SK-N-SH (cell line): ENCODE results near the gene KIAA0513. TPM values are rescaled to one million over a fixed set of nuclear protein-coding genes. Genes with fewer than 3 reads are reported as not detected.

ENCODE experiments used
- CTCF ChIA-PET: fragments of 300-600, 350-600 bp; formaldehyde crosslinking; extraction: SDS; loops from one replicate; lab custom pipeline; 2021; lab: Yijun Ruan, JAX
- POLR2A ChIA-PET: fragments of 350-600 bp; sonication (Branson Sonifier 250); formaldehyde crosslinking; extraction: SDS; loops from one replicate; lab custom pipeline; 2020; ENCODE audit warnings: antibody characterized with exemption, inconsistent platforms; lab: Yijun Ruan, JAX
- DNase-seq: peaks from one replicate; pipeline ENCODE4 v3.0.0; 2012
- H2AFZ ChIP-seq: fragments of 200-600 bp; sonication (generic); 2 replicates; pipeline ENCODE4 v1.8.1; 2016; ENCODE audit warnings: antibody characterized with exemption, mild to moderate bottlenecking, low read depth
- H3F3A ChIP-seq: fragments of 200-600 bp; sonication (generic); replicated peaks from 2 replicates; pipeline ENCODE3; 2016; ENCODE audit warnings: antibody characterized with exemption, mild to moderate bottlenecking; ENCODE audit not compliant: insufficient read depth
- H3K27ac ChIP-seq, 2 experiments: fragments of 200-500 bp in 1 of 2; fragments of 200-600 bp in 1 of 2; sonication (Bioruptor generic) in 1 of 2; sonication (generic), shearing (Covaris generic) in 1 of 2; 2 replicates each; pipeline versions ENCODE4 v1.5.1 to v1.6.1; 2014 to 2016; ENCODE audit warnings: low read depth in 2 of 2, inconsistent platforms in 1 of 2, low read length in 1 of 2, mild to moderate bottlenecking in 1 of 2, mixed read lengths in 1 of 2
- H3K27me3 ChIP-seq: fragments of 200-600 bp; sonication (generic), shearing (Covaris generic); 2 replicates; pipeline ENCODE4 v1.6.1; 2016; ENCODE audit warnings: mixed run types; ENCODE audit not compliant: insufficient read depth
- H3K36me3 ChIP-seq, 2 experiments: fragments of 200-500 bp in 1 of 2; fragments of 200-600 bp in 1 of 2; sonication (Bioruptor generic) in 1 of 2; sonication (generic) in 1 of 2; replicated peaks in 1 of 2; 2 replicates each; pipeline versions ENCODE3 to v1.5.1; 2014 to 2016; ENCODE audit warnings: low read length in 1 of 2, mild to moderate bottlenecking in 1 of 2; ENCODE audit not compliant: insufficient read depth in 2 of 2, control insufficient read depth in 1 of 2
- H3K4me1 ChIP-seq, 2 experiments: fragments of 200-500 bp in 1 of 2; fragments of 200-600 bp in 1 of 2; sonication (Bioruptor generic) in 1 of 2; sonication (generic), shearing (Covaris generic) in 1 of 2; 2 replicates each; pipeline versions ENCODE4 v1.5.1 to v1.6.1; 2014 to 2016; ENCODE audit warnings: low read depth in 1 of 2, low read length in 1 of 2, mixed run types in 1 of 2; ENCODE audit not compliant: insufficient read depth in 2 of 2, control insufficient read depth in 1 of 2
- H3K4me2 ChIP-seq: fragments of 200-600 bp; sonication (generic), shearing (Covaris generic); 2 replicates; pipeline ENCODE4 v1.6.1; 2017; ENCODE audit warnings: mixed run types
- H3K4me3 ChIP-seq, 2 experiments: fragments of 200-500 bp in 1 of 2; fragments of 200-600 bp in 1 of 2; sonication (Bioruptor generic) in 1 of 2; sonication (generic), shearing (Covaris generic) in 1 of 2; 2 replicates each; pipeline versions ENCODE4 v1.5.1 to v1.8.1; 2014 to 2016; ENCODE audit warnings: low read depth in 2 of 2, inconsistent platforms in 1 of 2, low read length in 1 of 2, mild to moderate bottlenecking in 1 of 2, mixed read lengths in 1 of 2, moderate library complexity in 1 of 2
- H3K79me2 ChIP-seq: fragments of 200-600 bp; sonication (generic); 2 replicates; pipeline ENCODE4 v1.8.1; 2017; ENCODE audit warnings: mild to moderate bottlenecking; ENCODE audit not compliant: insufficient read depth
- H3K9ac ChIP-seq: fragments of 200-600 bp; sonication (generic); 2 replicates; pipeline ENCODE4 v1.6.1; 2017; ENCODE audit warnings: mixed run types
- H3K9me2 ChIP-seq: fragments of 200-600 bp; sonication (generic); 2 replicates; pipeline ENCODE4 v1.6.1; 2017; ENCODE audit warnings: mixed run types
- H3K9me3 ChIP-seq: fragments of 200-600 bp; sonication (generic); 2 replicates; pipeline ENCODE4 v1.6.1; 2017; ENCODE audit warnings: mixed run types, mild to moderate bottlenecking, moderate library complexity
- H4K20me1 ChIP-seq: fragments of 200-600 bp; sonication (generic); 2 replicates; pipeline ENCODE4 v1.6.1; 2017; ENCODE audit warnings: mild to moderate bottlenecking, mixed run types; ENCODE audit not compliant: insufficient read depth
- EZH2phosphoT487 ChIP-seq: fragments of 200-600 bp; sonication (generic); IDR thresholded peaks from 2 replicates; pipeline ENCODE4 v1.6.1; 2017; ENCODE audit warnings: low read depth, mixed run types, mild to moderate bottlenecking, antibody characterized with exemption, moderate library complexity, borderline replicate concordance
- FOXJ3 ChIP-seq: sonication (generic); formaldehyde crosslinking; IDR thresholded peaks from 2 replicates; pipeline ENCODE4 v1.5.1; 2020; ENCODE audit warnings: mild to moderate bottlenecking, missing genetic modification reagents
- GATA2 ChIP-seq: sonication (generic); formaldehyde crosslinking; IDR thresholded peaks from 2 replicates; pipeline ENCODE4 v1.5.0; 2020; ENCODE audit warnings: mild to moderate bottlenecking, missing genetic modification reagents
- IRF3 ChIP-seq: fragments of 150-350 bp; IDR thresholded peaks from 2 replicates; pipeline ENCODE4 v1.6.1; 2016; ENCODE audit warnings: mild to moderate bottlenecking, low read depth, low read length
- MAX ChIP-seq: IDR thresholded peaks from 2 replicates; pipeline ENCODE4 v1.4.0; 2012; ENCODE audit warnings: low read depth
- MXI1 ChIP-seq: IDR thresholded peaks from 2 replicates; pipeline ENCODE4 v1.6.1; 2012; ENCODE audit warnings: mild to moderate bottlenecking, low read depth, low read length, improper control_type of control experiment
- POLR2AphosphoS5 ChIP-seq: IDR thresholded peaks from 2 replicates; pipeline ENCODE4 v1.6.1; 2012; ENCODE audit warnings: low read depth, low read length
- SIN3A ChIP-seq: IDR thresholded peaks from 2 replicates; pipeline ENCODE4 v1.6.1; 2012; ENCODE audit warnings: low read depth, mild to moderate bottlenecking, low read length, moderate library complexity, borderline replicate concordance
- TAF1 ChIP-seq: IDR thresholded peaks from 2 replicates; pipeline ENCODE4 v1.6.1; 2012; ENCODE audit warnings: low read depth, mild to moderate bottlenecking, low read length, moderate library complexity, borderline replicate concordance
- TCF12 ChIP-seq: IDR thresholded peaks from 2 replicates; pipeline ENCODE4 v1.4.0; 2012
- USF2 ChIP-seq: fragments of 150-350 bp; IDR thresholded peaks from 2 replicates; pipeline ENCODE4 v1.6.1; 2017; ENCODE audit warnings: antibody characterized with exemption, low read length, low read depth, borderline replicate concordance
- WGBS: methylation state at CpG from one replicate; pipeline ENCODE4 v1.1.6; 2017; ENCODE audit warnings: low lambda C conversion rate; 5-methylcytosine and 5-hydroxymethylcytosine counted together
- polyA plus RNA-seq, 3 experiments: library from polyadenylated mRNA; depleted of rRNA; stranded (reverse); fragments of >200 nt; gene quantifications; 2 replicates each; pipeline ENCODE4 v1.2.3, GENCODE V29; 2012
- TF ChIP-seq, protein P1 (sequence below): IDR thresholded peaks from 2 replicates; pipeline ENCODE4 v1.4.0; 2012; ENCODE audit warnings: low read depth, borderline replicate concordance

KIAA0513 gene
- polyA plus RNA-seq, 1 of the 3 experiments (the other 2 are of a cell fraction), result 6.5 TPM

DNA sequence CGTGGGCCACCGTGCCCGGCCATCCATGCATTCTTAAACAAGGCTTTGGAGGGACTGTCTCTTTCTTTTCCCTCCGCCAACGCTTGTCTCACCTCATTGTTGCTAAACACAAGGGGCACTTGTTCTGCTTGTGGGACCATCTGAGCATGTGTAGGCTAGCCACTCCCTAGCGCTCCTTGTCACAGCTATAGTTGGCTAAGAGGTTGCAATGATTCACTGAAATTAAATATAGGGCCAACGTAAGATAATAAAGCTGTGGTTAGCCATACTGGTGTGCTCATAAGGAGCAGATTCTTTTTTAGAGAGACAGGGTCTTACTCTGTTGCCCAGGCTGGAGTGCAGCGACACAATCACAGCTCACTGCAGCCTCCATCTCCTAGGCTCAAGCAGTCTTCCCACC, 41.2 kb downstream of the KIAA0513 start (continued):
- no peak for TF ChIP-seq EZH2phosphoT487
- no peak for TF ChIP-seq USF2
- no peak for TF ChIP-seq MAX
- no peak for TF ChIP-seq MXI1
- no peak for TF ChIP-seq GATA2 (CRISPR knock-in tag)
- TF ChIP-seq TCF12, result no peak
- no peak for TF ChIP-seq POLR2AphosphoS5
- no peak for TF ChIP-seq IRF3
- no peak for TF ChIP-seq TAF1
- TF ChIP-seq, all 33 proteins: peak for 0

DNA sequence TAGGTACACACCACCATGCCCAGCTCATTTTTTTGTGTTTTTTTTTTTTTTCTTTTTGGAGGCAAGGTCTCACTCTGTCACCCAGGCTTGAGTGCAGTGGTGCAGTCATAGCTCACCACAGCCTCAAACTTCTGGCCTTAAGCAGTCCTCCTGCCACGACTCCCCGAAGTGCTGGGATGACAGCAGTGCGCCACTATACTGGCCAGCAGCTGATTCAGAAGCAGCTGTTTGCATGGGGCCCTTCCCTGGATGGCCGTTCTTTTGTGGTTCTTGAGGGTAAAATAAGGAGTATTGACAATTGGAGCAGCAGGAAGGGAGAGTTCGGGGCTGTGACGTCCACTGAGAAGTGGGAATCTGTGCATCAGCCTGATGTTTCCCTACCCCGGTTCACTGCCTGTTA, 41.6 kb downstream of the KIAA0513 start:
- no peaks in the 10 kb centered on the region for H3K9me2 ChIP-seq
- no peak overlapping the region for H3K4me3 ChIP-seq
- H3K9ac ChIP-seq, result no peak overlapping the region
- H4K20me1 ChIP-seq, result no peaks in the 10 kb centered on the region
- 84% methylated on average over 7 of the region's 7 CpGs for WGBS
- ChIA-PET POLR2A (interaction anchor here (0.8 kb wide), 1 partner anchor 150 kb away, joined by 3 read pairs; no protein-coding TSS in a partner anchor), CTCF (no interaction called here)
- H3K36me3 ChIP-seq, result peaks cover 0 to 2% of the 10 kb centered on the region in 2 experiments
- no peaks in the 10 kb centered on the region for H3K79me2 ChIP-seq
- no peak for DNase-seq
- H3F3A ChIP-seq, result no peaks in the 10 kb centered on the region
- no peaks in the 10 kb centered on the region for H3K27me3 ChIP-seq
- no peaks in the 10 kb centered on the region for H3K9me3 ChIP-seq
- TF ChIP-seq TAF1 (no peak), SIN3A (no peak), FOXJ3 (CRISPR knock-in tag) (no peak)
- TF ChIP-seq, protein P1, sequence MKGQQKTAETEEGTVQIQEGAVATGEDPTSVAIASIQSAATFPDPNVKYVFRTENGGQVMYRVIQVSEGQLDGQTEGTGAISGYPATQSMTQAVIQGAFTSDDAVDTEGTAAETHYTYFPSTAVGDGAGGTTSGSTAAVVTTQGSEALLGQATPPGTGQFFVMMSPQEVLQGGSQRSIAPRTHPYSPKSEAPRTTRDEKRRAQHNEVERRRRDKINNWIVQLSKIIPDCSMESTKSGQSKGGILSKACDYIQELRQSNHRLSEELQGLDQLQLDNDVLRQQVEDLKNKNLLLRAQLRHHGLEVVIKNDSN, result no peak
- TF ChIP-seq, all 33 proteins: peak for 0
- H2AFZ ChIP-seq, result no peak overlapping the region
- H3K27ac ChIP-seq, result no peak overlapping the region
- H3K4me1 ChIP-seq, result no peaks in the 10 kb centered on the region
- no peak overlapping the region for H3K4me2 ChIP-seq
